NCI-H2227 treated with DMSO at 0.1 percent for 48 hours (cell line): ENCODE results near the gene OR51B2.

ENCODE experiments used
- DNase-seq: peaks from one replicate; lab custom pipeline; 2025; lab: John Stamatoyannopoulos, UW

The OR51B2 gene

GRCh38 chr11:5282628-5283027, 41.5 kb downstream of the OR51B2 start:
- DNase-seq, result no peak

DNA sequence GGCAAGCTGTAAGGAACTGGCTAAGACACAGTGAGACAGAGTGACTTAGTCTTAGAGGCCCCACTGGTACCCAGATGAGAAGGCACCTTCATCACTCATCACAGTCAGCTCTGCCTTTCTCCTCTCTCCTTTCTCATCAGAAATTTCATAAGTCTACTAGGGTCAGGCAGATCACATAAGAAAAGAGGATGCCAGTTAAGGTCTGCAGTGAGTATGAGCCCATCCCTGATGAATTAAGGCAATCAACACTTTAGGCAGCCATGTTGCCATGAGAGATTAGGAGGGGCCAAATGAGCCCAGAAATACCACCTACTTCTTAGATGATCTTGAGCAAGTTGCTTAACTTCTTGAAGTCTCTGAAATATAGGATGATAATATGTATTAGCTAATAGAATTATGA, 42.5 kb downstream of the OR51B2 start:
- DNase-seq, result no peak

GRCh38 chr11:5280582-5281102, 43.5 kb downstream of the OR51B2 start:
- DNase-seq, result no peak

DNA sequence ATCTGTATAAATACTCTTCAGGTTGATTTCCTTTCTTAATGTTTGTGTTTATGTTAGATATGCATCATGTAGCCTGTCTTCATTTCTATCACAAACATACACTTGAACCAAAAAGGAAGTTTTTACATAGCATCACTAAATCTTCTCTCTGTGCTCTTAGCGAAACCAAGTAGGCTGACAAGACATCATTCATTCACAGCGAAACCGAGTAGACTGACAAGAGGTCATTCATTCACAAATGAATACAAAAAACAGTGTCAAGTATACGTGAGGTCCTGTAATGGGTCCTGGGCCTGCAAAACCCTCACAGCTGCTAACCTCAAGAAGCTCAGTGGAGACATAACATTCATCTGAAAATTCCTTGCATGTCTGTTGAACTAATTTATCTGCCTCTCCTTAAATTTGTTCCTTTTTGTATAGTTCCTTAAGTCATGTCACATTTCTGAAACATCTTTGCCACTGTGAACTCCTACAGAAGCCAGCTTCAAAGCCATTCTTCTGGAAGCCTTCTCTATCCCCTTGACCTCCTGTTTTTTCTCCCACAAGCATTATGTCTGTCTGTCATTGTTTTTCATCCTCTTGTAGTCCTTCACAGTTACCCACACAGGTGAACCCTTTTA, 44.5 kb downstream of the OR51B2 start:
- no peak for DNase-seq

GRCh38 chr11:5277807-5278382, 46.2 kb downstream of the OR51B2 start:
- DNase-seq, result no peak

GRCh38 chr11:5276697-5277096, 47.4 kb downstream of the OR51B2 start:
- no peak for DNase-seq

DNA sequence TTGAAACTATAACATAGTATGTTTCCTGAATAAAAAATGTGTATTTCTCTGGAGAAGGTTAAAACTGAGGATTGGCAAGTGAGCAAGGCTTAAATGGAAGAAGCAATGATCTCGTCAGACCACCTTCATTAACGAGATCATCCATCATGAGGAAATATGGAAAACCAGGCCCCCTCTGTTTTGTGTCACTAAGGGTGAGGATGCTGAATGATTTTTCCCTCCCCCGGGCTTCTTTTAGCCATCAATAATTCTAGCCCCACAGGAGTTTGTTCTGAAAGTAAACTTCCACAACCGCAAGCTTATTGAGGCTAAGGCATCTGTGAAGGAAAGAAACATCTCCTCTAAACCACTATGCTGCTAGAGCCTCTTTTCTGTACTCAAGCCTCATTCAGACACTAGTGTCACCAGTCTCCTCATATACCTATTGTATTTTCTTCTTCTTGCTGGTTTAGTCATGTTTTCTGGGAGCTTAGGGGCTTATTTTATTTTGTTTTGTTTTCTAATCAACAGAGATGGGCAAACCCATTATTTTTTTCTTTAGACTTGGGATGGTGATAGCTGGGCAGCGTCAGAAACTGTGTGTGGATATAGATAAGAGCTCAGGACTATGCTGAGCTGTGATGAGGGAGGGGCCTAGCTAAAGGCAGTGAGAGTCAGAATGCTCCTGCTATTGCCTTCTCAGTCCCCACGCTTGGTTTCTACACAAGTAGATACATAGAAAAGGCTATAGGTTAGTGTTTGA, 48.6 kb downstream of the OR51B2 start:
- no peak for DNase-seq

DNA sequence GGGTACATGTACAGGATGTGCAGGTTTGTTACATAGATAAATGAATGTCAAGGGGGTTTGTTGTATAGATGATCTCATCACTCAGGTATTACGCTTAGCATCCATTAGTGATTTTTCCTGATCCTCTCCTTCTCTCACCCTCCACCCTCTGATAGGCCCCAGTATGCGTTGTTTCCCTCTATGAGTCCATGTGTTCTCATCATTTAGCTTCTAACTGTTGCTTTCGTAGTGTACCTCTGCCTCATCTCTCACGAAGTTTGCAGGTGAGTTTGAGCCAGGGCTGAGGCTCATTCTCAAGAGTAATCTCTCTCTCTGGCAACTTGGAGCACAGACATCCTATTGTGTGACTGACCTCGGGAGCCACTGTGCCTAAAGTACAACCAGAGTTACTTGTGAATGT, 49.7 kb downstream of the OR51B2 start:
- no peak for DNase-seq
